GM12878 (cell line): Measurements from ENCODE around the gene OTUD4. TPM values are rescaled to one million over a fixed set of nuclear protein-coding genes. Genes with fewer than 3 reads are reported as not detected.

Experiments
- ATAC-seq: fragments of 200-7000 bp; cut with Tn5 transposase; 3 replicates; pipeline ENCODE4 v1.9.1; 2020; ENCODE audit warnings: mild to moderate bottlenecking, moderate library complexity
- BruUV-seq: library from RNA; stranded (reverse); fragments of 400-500 nt; replicated peaks from 2 replicates; lab custom pipeline; 2021; lab: Mats Ljungman, UMichigan
- CTCF ChIA-PET: fragments of 300-600 bp; sonication (Branson Sonifier 250); formaldehyde crosslinking; extraction: SDS; loops from one replicate; lab custom pipeline; 2021; ENCODE audit warnings: inconsistent platforms; lab: Yijun Ruan, JAX
- POLR2A ChIA-PET: fragments of 350-600 bp; formaldehyde crosslinking; extraction: SDS; loops from one replicate; lab custom pipeline; 2021; ENCODE audit warnings: inconsistent platforms; lab: Charles Lee
- RAD21 ChIA-PET: fragments of 300-600 bp; sonication (Branson Sonifier 250); formaldehyde crosslinking; loops from one replicate; lab custom pipeline; 2023; ENCODE audit warnings: antibody characterized with exemption; ENCODE audit not compliant: unreplicated experiment; lab: Charles Lee
- SMC1A ChIA-PET: fragments of 300-600 bp; sonication (Branson Sonifier 250); formaldehyde crosslinking; loops from one replicate; lab custom pipeline; 2023; ENCODE audit not compliant: unreplicated experiment, uncharacterized antibody; lab: Charles Lee
- DNase-seq: peaks from one replicate; pipeline ENCODE4 v3.0.0-alpha.2; 2011; ENCODE audit warnings: low read depth, low spot score
- FAIRE-seq: peaks from 3 replicates; lab custom pipeline; 2011; peaks lifted over from hg19 to GRCh38; lab: Jason Lieb, UNC
- H2AFZ ChIP-seq: 2 replicates; pipeline ENCODE4 v1.6.0; 2011; ENCODE audit warnings: low read depth, low read length, control low read depth; ENCODE audit not compliant: control insufficient read depth
- H3K27ac ChIP-seq: 2 replicates; pipeline ENCODE4 v1.5.1; 2011; ENCODE audit warnings: control low read depth; ENCODE audit not compliant: control insufficient read depth, insufficient read depth
- H3K27me3 ChIP-seq, 2 experiments: replicated peaks in 1 of 2; 2 replicates each; pipeline versions ENCODE4 v1.6.0 to v1.6.1; 2011; ENCODE audit warnings: low read length in 1 of 2; ENCODE audit not compliant: control insufficient read depth in 2 of 2, insufficient read depth in 2 of 2
- H3K36me3 ChIP-seq, 2 experiments: 2 replicates each; pipeline ENCODE4 v1.5.1; 2011; ENCODE audit warnings: low read length in 1 of 2; ENCODE audit not compliant: control insufficient read depth in 2 of 2, insufficient read depth in 2 of 2
- H3K4me1 ChIP-seq: 2 replicates; pipeline ENCODE4 v1.6.1; 2011; ENCODE audit warnings: mild to moderate bottlenecking, low read length, moderate library complexity, mixed read lengths; ENCODE audit not compliant: control insufficient read depth, insufficient read depth
- H3K4me2 ChIP-seq: 2 replicates; pipeline ENCODE4 v1.6.0; 2011; ENCODE audit warnings: control low read depth; ENCODE audit not compliant: control insufficient read depth, insufficient read depth
- H3K4me3 ChIP-seq: fragments of 200-600 bp; sonication (generic); 2 replicates; pipeline ENCODE4 v1.5.1; 2016
- H3K79me2 ChIP-seq: 2 replicates; pipeline ENCODE4 v1.6.0; 2011; ENCODE audit warnings: low read length; ENCODE audit not compliant: control insufficient read depth, insufficient read depth
- H3K9ac ChIP-seq: 2 replicates; pipeline ENCODE4 v1.8.0; 2011; ENCODE audit warnings: low read length, control low read depth, mixed read lengths; ENCODE audit not compliant: control insufficient read depth, insufficient read depth
- H3K9me3 ChIP-seq: replicated peaks from 3 replicates; pipeline ENCODE4 v1.5.1; 2011; ENCODE audit warnings: mild to moderate bottlenecking, low read length; ENCODE audit not compliant: control insufficient read depth, insufficient read depth
- H4K20me1 ChIP-seq: 2 replicates; pipeline ENCODE4 v1.6.0; 2011; ENCODE audit not compliant: control insufficient read depth, insufficient read depth
- BRCA1 ChIP-seq: IDR thresholded peaks from 2 replicates; pipeline ENCODE4 v1.6.1; 2011; ENCODE audit warnings: low read depth, low read length, improper control_type of control experiment
- CREB1 ChIP-seq: IDR thresholded peaks from 2 replicates; pipeline ENCODE4 v1.6.1; 2012; ENCODE audit warnings: low read depth, mild to moderate bottlenecking, inconsistent platforms
- CREM ChIP-seq: IDR thresholded peaks from 2 replicates; pipeline ENCODE4 v1.6.1; 2014; ENCODE audit warnings: antibody characterized with exemption, low read depth
- IKZF1 ChIP-seq: fragments of 450-650 bp; conservative IDR thresholded peaks from 2 replicates; pipeline ENCODE4 v1.6.1; 2017; ENCODE audit warnings: antibody characterized with exemption, mild to moderate bottlenecking
- MEF2A ChIP-seq: IDR thresholded peaks from 2 replicates; pipeline ENCODE4 v1.6.1; 2011; ENCODE audit warnings: low read depth, mild to moderate bottlenecking, low read length, moderate library complexity; ENCODE audit not compliant: insufficient read depth
- MYC ChIP-seq: IDR thresholded peaks from 2 replicates; pipeline ENCODE4 v1.6.1; 2011; ENCODE audit warnings: mild to moderate bottlenecking, low read length, moderate library complexity, inconsistent platforms; ENCODE audit not compliant: insufficient read depth, insufficient replicate concordance, insufficient read length, severe bottlenecking
- NR2C1 ChIP-seq: fragments of 450-650 bp; IDR thresholded peaks from 2 replicates; pipeline ENCODE4 v1.6.1; 2017; ENCODE audit warnings: antibody characterized with exemption, mild to moderate bottlenecking, moderate library complexity
- PAX8 ChIP-seq: fragments of 450-650 bp; IDR thresholded peaks from 2 replicates; pipeline ENCODE4 v1.6.1; 2017; ENCODE audit warnings: mild to moderate bottlenecking, moderate library complexity
- SMC3 ChIP-seq: IDR thresholded peaks from 2 replicates; pipeline ENCODE4 v1.6.1; 2011; ENCODE audit warnings: low read length, improper control_type of control experiment, borderline replicate concordance
- SREBF1 ChIP-seq: IDR thresholded peaks from 2 replicates; pipeline ENCODE4 v1.6.1; 2012; ENCODE audit warnings: mild to moderate bottlenecking, low read length
- ZZZ3 ChIP-seq: IDR thresholded peaks from 2 replicates; pipeline ENCODE4 v1.6.1; 2011; ENCODE audit warnings: low read depth; ENCODE audit not compliant: control insufficient read depth, insufficient read length
- WGBS: methylation state at CpG from one replicate; pipeline ENCODE4 v1.1.6; 2016; ENCODE audit warnings: low lambda C conversion rate; ENCODE audit not compliant: insufficient replicate concordance, insufficient coverage; ENCODE audit errors: missing lambda C conversion rate; 5-methylcytosine and 5-hydroxymethylcytosine counted together
- in situ Hi-C: fragments of 300-500 bp; cut with MboI; formaldehyde crosslinking; loops from 9 replicates; pipeline ENCODE4 v1.14.3; 2018; ENCODE audit warnings: mixed read lengths
- intact Hi-C: fragments of 100-400 bp; cut with micrococcal nuclease; formaldehyde crosslinking; loops from one replicate; pipeline ENCODE4 v1.14.2; 2022; ENCODE audit not compliant: unreplicated experiment
- polyA plus RNA-seq, 11 experiments: library from polyadenylated mRNA; depleted of rRNA in 4 of 11; unstranded in 6 of 11; stranded (reverse) in 5 of 11; fragments of >200 nt; fragmentation: Nextera tagmentation in 4 of 11; fragmentation: Illumina TruSeq in 1 of 11; extraction: Ambion mirVana in 4 of 11; extraction: Trizol in 1 of 11; gene quantifications; 1 replicate in 1 of 11; 2 replicates in 10 of 11; pipeline versions ENCODE4 v1.2.1 to v1.2.3, GENCODE V29; 2011 to 2016; ENCODE audit warnings: inconsistent platforms in 2 of 11, missing spikeins in 2 of 11, low read depth in 1 of 11
- total RNA-seq, 4 experiments: library from RNA; depleted of rRNA in 3 of 4; stranded (reverse); fragments of >200 nt in 3 of 4; fragmentation: Illumina TruSeq in 1 of 4; extraction: Trizol in 1 of 4; gene quantifications; 2 replicates each; pipeline versions ENCODE4 v1.2.1 to v1.2.3, GENCODE V29; 2013 to 2021
- TF ChIP-seq, protein P1 (sequence below): fragments of 450-650 bp; IDR thresholded peaks from 2 replicates; pipeline ENCODE4 v1.6.1; 2017; ENCODE audit warnings: low read depth, mild to moderate bottlenecking, moderate library complexity
- TF ChIP-seq, protein P2 (sequence below): fragments of 450-650 bp; IDR thresholded peaks from 2 replicates; pipeline ENCODE4 v1.6.1; 2016; ENCODE audit warnings: mild to moderate bottlenecking, moderate library complexity, borderline replicate concordance

OTUD4 gene
- total and polyA plus RNA-seq, 10 of the 15 experiments (the other 5 are each of a cell fraction or from before 2014, with no cell fraction given): 2.2 to 26.3 (median 14.2) TPM

DNA sequence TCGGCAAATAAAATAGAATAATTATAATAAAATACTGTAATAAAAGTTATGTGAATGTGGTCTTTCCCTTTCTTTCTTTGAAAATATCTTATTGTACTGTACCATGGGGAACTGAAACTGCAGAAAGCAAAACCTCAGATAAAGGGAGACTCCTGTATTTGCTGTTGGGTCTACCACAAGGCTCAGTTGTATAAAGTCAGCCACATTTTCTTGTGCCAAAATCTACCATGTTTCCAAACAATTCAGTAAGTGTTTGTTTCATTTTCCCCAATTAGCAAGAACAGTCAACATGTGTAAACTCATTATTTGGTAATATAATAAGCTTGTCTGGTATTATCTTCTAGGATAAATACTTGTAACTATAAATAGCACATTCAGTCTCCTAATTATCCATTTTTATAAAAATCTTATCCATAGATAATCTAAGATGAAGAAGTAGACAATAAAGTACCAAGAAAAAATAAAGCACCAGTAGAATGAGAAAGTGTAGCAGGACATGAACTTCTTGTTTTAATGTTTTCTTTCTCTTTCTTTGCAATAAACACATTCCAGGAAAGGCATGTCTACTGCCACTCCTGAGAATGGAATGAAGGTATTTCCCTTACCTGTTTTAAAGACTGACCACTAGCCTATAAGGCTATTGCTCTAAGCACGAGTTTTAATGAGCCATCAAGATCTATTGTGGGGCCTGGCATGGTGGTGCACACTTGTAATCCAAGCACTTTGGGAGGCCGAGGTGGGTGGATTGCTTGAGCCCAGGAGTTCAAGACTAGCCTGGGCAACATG lies 15.0 kb upstream of the OTUD4 start:
- peak; percentile 92 for ATAC-seq
- no peak for DNase-seq
- no peak overlapping the region for H3K9ac ChIP-seq
- in situ Hi-C loops: no loop called here
- no peaks in the 10 kb centered on the region for H4K20me1 ChIP-seq
- ChIA-PET POLR2A (interaction anchor here (0.5 to 1.4 kb wide), 3 partner anchors 16 to 836 kb away, joined by 3 to 5 read pairs (median 4); no protein-coding TSS in a partner anchor), CTCF (interaction anchor here (0.7 to 0.9 kb wide), 2 partner anchors 9 to 12 kb away, joined by 3 read pairs; no protein-coding TSS in a partner anchor), SMC1A (interaction anchor here (0.7 to 1.5 kb wide), 5 partner anchors 9 to 429 kb away, joined by 3 to 5 read pairs (median 4); no protein-coding TSS in a partner anchor), RAD21 (interaction anchor here (0.7 to 1.5 kb wide), 2 partner anchors 8 to 1000 kb away, joined by 3 to 4 read pairs; no protein-coding TSS in a partner anchor)
- no peak overlapping the region for H2AFZ ChIP-seq
- intact Hi-C loops: loop anchor here (1.0 kb wide), 1 partner anchor 15 kb away; the partner anchor contains the start of gene OTUD4
- H3K79me2 ChIP-seq: no peaks in the 10 kb centered on the region
- no peaks in the 10 kb centered on the region for H3K36me3 ChIP-seq
- no peak overlapping the region for H3K27ac ChIP-seq
- no TSS peak for BruUV-seq
- no peak overlapping the region for H3K4me3 ChIP-seq
- 55% methylated on average over 3 of the region's 3 CpGs for WGBS
- H3K4me1 ChIP-seq: peaks cover 22% of the 10 kb centered on the region
- peaks cover 0 to 2% of the 10 kb centered on the region in 2 experiments; a peak in 1 of 4 replicates for H3K27me3 ChIP-seq
- no peaks in the 10 kb centered on the region for H3K9me3 ChIP-seq
- H3K4me2 ChIP-seq: no peak overlapping the region
- FAIRE-seq: peak; percentile 95
- no peak for TF ChIP-seq SREBF1
- no peak for TF ChIP-seq SMC3
- TF ChIP-seq BRCA1: no peak
- no peak for TF ChIP-seq PAX8
- TF ChIP-seq MEF2A: 0 out of 2 replicates have a peak, but pooled peaks have one; percentile 10
- no peak for TF ChIP-seq NR2C1
- TF ChIP-seq MYC: no peak
- TF ChIP-seq CREB1: 0 out of 2 replicates have a peak, but pooled peaks have one; percentile 17
- peak; percentile 88 for TF ChIP-seq IKZF1
- no peak for TF ChIP-seq ZZZ3
- TF ChIP-seq, protein P1, sequence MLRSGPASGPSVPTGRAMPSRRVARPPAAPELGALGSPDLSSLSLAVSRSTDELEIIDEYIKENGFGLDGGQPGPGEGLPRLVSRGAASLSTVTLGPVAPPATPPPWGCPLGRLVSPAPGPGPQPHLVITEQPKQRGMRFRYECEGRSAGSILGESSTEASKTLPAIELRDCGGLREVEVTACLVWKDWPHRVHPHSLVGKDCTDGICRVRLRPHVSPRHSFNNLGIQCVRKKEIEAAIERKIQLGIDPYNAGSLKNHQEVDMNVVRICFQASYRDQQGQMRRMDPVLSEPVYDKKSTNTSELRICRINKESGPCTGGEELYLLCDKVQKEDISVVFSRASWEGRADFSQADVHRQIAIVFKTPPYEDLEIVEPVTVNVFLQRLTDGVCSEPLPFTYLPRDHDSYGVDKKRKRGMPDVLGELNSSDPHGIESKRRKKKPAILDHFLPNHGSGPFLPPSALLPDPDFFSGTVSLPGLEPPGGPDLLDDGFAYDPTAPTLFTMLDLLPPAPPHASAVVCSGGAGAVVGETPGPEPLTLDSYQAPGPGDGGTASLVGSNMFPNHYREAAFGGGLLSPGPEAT: peak; percentile 92
- TF ChIP-seq, protein P2, sequence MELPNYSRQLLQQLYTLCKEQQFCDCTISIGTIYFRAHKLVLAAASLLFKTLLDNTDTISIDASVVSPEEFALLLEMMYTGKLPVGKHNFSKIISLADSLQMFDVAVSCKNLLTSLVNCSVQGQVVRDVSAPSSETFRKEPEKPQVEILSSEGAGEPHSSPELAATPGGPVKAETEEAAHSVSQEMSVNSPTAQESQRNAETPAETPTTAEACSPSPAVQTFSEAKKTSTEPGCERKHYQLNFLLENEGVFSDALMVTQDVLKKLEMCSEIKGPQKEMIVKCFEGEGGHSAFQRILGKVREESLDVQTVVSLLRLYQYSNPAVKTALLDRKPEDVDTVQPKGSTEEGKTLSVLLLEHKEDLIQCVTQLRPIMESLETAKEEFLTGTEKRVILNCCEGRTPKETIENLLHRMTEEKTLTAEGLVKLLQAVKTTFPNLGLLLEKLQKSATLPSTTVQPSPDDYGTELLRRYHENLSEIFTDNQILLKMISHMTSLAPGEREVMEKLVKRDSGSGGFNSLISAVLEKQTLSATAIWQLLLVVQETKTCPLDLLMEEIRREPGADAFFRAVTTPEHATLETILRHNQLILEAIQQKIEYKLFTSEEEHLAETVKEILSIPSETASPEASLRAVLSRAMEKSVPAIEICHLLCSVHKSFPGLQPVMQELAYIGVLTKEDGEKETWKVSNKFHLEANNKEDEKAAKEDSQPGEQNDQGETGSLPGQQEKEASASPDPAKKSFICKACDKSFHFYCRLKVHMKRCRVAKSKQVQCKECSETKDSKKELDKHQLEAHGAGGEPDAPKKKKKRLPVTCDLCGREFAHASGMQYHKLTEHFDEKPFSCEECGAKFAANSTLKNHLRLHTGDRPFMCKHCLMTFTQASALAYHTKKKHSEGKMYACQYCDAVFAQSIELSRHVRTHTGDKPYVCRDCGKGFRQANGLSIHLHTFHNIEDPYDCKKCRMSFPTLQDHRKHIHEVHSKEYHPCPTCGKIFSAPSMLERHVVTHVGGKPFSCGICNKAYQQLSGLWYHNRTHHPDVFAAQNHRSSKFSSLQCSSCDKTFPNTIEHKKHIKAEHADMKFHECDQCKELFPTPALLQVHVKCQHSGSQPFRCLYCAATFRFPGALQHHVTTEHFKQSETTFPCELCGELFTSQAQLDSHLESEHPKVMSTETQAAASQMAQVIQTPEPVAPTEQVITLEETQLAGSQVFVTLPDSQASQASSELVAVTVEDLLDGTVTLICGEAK: no peak
- TF ChIP-seq CREM: peak; percentile 69; the same call in 1 of the 2 replicates
